HepG2 (cell line): ENCODE results near the gene SURF2. TPM values are rescaled to one million over a fixed set of nuclear protein-coding genes. Genes with fewer than 3 reads are reported as not detected.

ENCODE experiments used
- AGO2 ChIP-seq: fragments of 200-400 bp; formaldehyde crosslinking; optimal IDR thresholded peaks from 2 replicates; pipeline ENCODE3; 2017; ENCODE audit warnings: mild to moderate bottlenecking, low read depth, low read length, moderate library complexity
- ARNTL ChIP-seq: sonication (generic); formaldehyde crosslinking; IDR thresholded peaks from 2 replicates; pipeline ENCODE4 v1.4.0; 2020; ENCODE audit warnings: mild to moderate bottlenecking, missing genetic modification reagents
- FOXP1 ChIP-seq, 2 experiments: fragments of 450-650 bp in 1 of 2; IDR thresholded peaks; 2 replicates each; pipeline ENCODE4 v1.6.1; 2017 to 2018; ENCODE audit warnings: antibody characterized with exemption in 1 of 2
- GMEB1 ChIP-seq: sonication (generic); formaldehyde crosslinking; IDR thresholded peaks from 2 replicates; pipeline ENCODE4 v1.5.1; 2020; ENCODE audit warnings: missing genetic modification reagents, mild to moderate bottlenecking, borderline replicate concordance
- HDAC6 ChIP-seq: fragments of 200-600 bp; sonication (generic); IDR thresholded peaks from 2 replicates; pipeline ENCODE4 v1.7.0; 2017; ENCODE audit warnings: mild to moderate bottlenecking, antibody characterized with exemption, low read length, low read depth
- MIXL1 ChIP-seq: IDR thresholded peaks from 2 replicates; pipeline ENCODE4 v1.6.1; 2016
- MLLT10 ChIP-seq: sonication (generic); formaldehyde crosslinking; IDR thresholded peaks from 2 replicates; pipeline ENCODE4 v1.4.0; 2020; ENCODE audit warnings: missing genetic modification reagents
- RAD21 ChIP-seq: fragments of 450-650 bp; formaldehyde crosslinking; IDR thresholded peaks from 2 replicates; pipeline ENCODE4 v1.5.0; 2020; ENCODE audit warnings: mild to moderate bottlenecking
- STAG1 ChIP-seq: sonication (generic); formaldehyde crosslinking; IDR thresholded peaks from 2 replicates; pipeline ENCODE4 v1.4.0; 2020; ENCODE audit warnings: missing genetic modification reagents
- TEAD2 ChIP-seq: sonication (generic); formaldehyde crosslinking; IDR thresholded peaks from 2 replicates; pipeline ENCODE4 v1.9.0; 2021; ENCODE audit warnings: missing genetic modification reagents
- ZBTB38 ChIP-seq: sonication (generic); formaldehyde crosslinking; IDR thresholded peaks from 2 replicates; pipeline ENCODE4 v1.5.1; 2020; ENCODE audit warnings: mild to moderate bottlenecking, missing genetic modification reagents
- ZNF543 ChIP-seq: sonication (generic); formaldehyde crosslinking; IDR thresholded peaks from 2 replicates; pipeline ENCODE4 v1.4.0; 2020; ENCODE audit warnings: mild to moderate bottlenecking, missing genetic modification reagents
- ZNF646 ChIP-seq: sonication (generic); formaldehyde crosslinking; IDR thresholded peaks from 2 replicates; pipeline ENCODE4 v1.9.0; 2021; ENCODE audit warnings: mild to moderate bottlenecking, missing genetic modification reagents
- polyA plus RNA-seq, 8 experiments: library from polyadenylated mRNA; depleted of rRNA in 3 of 8; stranded (reverse) in 7 of 8; unstranded in 1 of 8; fragments of >200 nt; fragmentation: Illumina TruSeq in 4 of 8; extraction: Trizol in 4 of 8; gene quantifications; 2 replicates each; pipeline versions ENCODE4 v1.2.1 to v1.2.3, GENCODE V29; 2011 to 2016; ENCODE audit warnings: low read depth in 4 of 8, missing spikeins in 1 of 8, mixed read lengths in 1 of 8; ENCODE audit not compliant: insufficient read depth in 1 of 8
- total RNA-seq, 5 experiments: library from RNA; depleted of rRNA; stranded (reverse); fragments of >200 nt; fragmentation: Illumina TruSeq; extraction: Trizol; gene quantifications; 2 replicates each; pipeline ENCODE4 v1.2.3, GENCODE V29; 2016; ENCODE audit warnings: low read depth in 1 of 5
- TF ChIP-seq, protein P1 (sequence below): sonication (generic); formaldehyde crosslinking; IDR thresholded peaks from 2 replicates; pipeline ENCODE4 v1.5.1; 2020; ENCODE audit warnings: mild to moderate bottlenecking, missing genetic modification reagents, moderate library complexity

SURF2 gene
- total and polyA plus RNA-seq, 2 of the 13 experiments (the other 11 are each of a cell fraction or from before 2014, with no cell fraction given) = 6.3 to 13.6 TPM

DNA sequence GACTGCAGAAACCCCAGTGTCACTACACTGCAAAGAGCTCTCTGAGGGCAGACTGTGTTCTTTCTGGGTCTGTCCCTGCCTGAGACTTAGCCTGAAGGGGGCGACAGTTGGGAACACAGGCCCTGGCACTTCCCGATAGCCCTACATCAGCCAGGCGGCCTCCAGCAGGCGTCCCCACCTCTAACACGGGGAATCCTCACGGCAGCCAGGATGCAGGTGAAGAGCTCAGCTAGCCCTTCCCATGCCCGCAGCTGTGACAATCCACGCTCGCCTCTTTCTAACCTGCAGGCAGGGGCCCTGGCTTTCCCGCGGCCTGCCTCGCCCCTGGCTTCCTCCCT, 14.3 kb upstream of the SURF2 start (continued):
- no peak for TF ChIP-seq ARNTL (CRISPR knock-in tag)
- TF ChIP-seq ZNF543 (CRISPR knock-in tag) = no peak
- TF ChIP-seq ZNF646 (CRISPR knock-in tag) = no peak
- TF ChIP-seq MIXL1 (CRISPR knock-in tag) = no peak
- no peak for TF ChIP-seq GMEB1 (CRISPR knock-in tag)
- TF ChIP-seq HDAC6 = no peak
- TF ChIP-seq RAD21 (CRISPR knock-in tag) = no peak
- TF ChIP-seq MLLT10 (CRISPR knock-in tag) = no peak
- peak; percentile 24 for TF ChIP-seq AGO2
- TF ChIP-seq, protein P1, sequence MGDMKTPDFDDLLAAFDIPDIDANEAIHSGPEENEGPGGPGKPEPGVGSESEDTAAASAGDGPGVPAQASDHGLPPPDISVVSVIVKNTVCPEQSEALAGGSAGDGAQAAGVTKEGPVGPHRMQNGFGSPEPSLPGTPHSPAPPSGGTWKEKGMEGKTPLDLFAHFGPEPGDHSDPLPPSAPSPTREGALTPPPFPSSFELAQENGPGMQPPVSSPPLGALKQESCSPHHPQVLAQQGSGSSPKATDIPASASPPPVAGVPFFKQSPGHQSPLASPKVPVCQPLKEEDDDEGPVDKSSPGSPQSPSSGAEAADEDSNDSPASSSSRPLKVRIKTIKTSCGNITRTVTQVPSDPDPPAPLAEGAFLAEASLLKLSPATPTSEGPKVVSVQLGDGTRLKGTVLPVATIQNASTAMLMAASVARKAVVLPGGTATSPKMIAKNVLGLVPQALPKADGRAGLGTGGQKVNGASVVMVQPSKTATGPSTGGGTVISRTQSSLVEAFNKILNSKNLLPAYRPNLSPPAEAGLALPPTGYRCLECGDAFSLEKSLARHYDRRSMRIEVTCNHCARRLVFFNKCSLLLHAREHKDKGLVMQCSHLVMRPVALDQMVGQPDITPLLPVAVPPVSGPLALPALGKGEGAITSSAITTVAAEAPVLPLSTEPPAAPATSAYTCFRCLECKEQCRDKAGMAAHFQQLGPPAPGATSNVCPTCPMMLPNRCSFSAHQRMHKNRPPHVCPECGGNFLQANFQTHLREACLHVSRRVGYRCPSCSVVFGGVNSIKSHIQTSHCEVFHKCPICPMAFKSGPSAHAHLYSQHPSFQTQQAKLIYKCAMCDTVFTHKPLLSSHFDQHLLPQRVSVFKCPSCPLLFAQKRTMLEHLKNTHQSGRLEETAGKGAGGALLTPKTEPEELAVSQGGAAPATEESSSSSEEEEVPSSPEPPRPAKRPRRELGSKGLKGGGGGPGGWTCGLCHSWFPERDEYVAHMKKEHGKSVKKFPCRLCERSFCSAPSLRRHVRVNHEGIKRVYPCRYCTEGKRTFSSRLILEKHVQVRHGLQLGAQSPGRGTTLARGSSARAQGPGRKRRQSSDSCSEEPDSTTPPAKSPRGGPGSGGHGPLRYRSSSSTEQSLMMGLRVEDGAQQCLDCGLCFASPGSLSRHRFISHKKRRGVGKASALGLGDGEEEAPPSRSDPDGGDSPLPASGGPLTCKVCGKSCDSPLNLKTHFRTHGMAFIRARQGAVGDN (CRISPR knock-in tag) = peak; percentile 9; the same call in 1 of the 2 replicates
- no peak for TF ChIP-seq FOXP1 (IDR thresholded peaks at IDR 0.05)
- TF ChIP-seq FOXP1 (CRISPR knock-in tag; IDR thresholded peaks at IDR 0.05) = no peak
- peak; percentile 55; the same call in 1 of the 2 replicates for TF ChIP-seq ZBTB38 (CRISPR knock-in tag)
- TF ChIP-seq STAG1 (CRISPR knock-in tag) = 0 out of 2 replicates have a peak, but pooled peaks have one; percentile 5
- no peak for TF ChIP-seq TEAD2 (CRISPR knock-in tag)
